Hematopoietic multipotent progenitor cell (in vitro differentiated cells): ENCODE measurements around the gene AHCY. TPM values are rescaled to one million over a fixed set of nuclear protein-coding genes. Genes with fewer than 3 reads are reported as not detected.
"Not testable (repeated sequence)": the region's sequence is repeated elsewhere in the genome, so short reads cannot be mapped to it uniquely, and the experiment has no call there.

Experiments
- DNase-seq, 3 donors: peaks; one replicate each; pipeline ENCODE4 v3.0.0-alpha.2; 2011 to 2015; ENCODE audit warnings: low read depth in 2 of 3, low spot score in 2 of 3
- total RNA-seq: library from RNA; depleted of rRNA; stranded (reverse); fragments of >200 nt; gene quantifications from one replicate; pipeline ENCODE4 v1.2.3, GENCODE V29; 2012

Gene AHCY
- 235 TPM for total RNA-seq

DNA sequence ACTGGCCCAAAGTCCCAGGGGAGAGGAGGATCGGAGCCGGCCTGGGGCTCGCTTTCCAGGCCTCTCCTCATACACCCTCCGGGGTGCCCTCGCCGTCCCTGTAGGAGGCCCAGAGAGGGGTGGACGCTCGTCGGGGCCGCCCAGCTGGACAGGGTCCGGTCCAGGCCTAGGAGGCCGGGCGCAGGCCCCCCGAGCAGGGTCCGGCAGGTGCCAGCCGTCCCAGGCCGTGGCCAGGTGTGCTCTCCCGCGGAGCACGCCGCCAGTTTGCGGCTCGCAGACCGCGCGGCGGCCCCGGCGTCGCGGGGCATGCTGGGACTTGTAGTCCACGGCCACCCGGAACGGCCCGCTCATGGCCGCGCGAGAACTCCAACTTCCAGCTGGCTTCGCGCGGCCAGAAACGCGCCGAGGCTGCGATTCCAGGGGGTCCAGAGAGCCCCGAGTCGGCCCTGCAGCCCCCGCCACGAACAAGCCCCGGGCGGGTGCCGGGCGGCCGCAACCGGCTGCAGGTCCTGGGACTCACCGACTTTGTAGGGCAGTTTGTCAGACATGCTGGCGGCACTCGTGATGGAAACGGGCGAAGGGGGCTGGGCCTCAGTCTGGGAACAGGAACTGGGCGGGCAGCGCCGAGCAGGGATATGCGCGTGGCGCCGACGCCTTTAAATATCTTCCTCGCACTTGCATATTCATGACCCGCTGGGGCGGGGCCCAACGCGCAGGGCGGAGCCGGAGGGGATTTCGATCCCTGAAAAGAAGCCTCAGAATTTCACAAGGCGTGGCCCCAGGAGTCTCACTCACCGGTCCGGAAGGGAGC, at the start of gene AHCY:
Gene AHCY, minus strand, starts transcription at position 633 of the 811 bp plus-strand sequence. Its CDS starts 85 bp downstream, at position 548.
- peak; percentile 88 to 95 (median 95) for DNase-seq

DNA sequence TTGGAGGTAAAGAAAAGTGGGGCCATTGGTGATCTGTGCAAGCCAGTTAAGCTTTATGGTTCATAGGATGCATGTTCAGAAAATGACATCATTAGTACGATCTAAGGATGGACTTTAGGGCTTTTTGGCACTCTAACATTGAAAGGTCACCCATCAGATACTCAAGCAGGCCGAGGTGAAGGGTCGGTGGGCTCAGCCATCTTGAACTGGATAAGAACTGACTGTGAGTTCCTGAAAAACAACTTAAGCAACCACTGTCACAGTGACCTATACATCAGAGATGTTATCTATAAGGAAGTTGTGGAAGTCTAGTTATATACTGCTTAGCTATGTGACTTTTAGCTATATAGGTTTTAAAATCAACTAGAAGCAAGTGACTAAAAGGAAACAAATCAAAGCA, 46.9 kb upstream of the AHCY start:
- DNase-seq: peak in 1 of 3 donors; percentile 50

DNA sequence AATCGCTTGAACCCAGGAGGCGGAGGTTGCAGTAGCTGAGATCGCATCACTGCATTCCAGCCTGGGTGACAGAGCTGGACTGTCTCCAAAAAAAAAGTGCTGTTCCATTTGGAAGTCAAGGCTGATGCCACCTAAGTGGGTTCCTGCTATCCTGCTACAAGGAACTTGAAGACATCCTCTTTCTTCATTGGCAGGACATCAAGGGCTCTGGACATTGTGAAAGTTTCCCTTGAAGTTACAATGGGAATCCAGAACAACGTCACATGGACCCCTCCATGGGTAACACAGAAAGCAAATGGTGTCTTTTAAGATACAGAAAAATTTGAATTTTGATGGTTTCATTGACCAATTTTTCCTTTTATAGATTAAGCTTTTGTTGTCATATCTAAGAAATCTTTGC, 44.4 kb upstream of the AHCY start:
- no peak for DNase-seq

DNA sequence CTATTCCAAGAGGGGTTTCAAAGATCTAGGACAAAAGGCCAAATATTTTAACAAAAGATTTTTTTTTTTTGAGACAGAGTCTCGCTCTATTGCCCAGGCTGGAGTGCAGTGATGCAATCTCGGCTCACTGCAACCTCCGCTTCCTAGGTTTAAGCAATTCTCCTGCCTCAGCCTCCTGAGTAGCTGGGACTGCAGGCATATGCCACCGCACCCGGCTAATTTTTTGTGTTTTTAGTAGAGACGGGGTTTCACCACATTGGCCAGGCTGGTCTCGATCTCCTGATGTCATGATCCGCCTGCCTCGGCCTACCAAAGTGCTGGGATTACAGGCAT, 43.3 kb upstream of the AHCY start:
- DNase-seq: not testable (repeated sequence)

DNA sequence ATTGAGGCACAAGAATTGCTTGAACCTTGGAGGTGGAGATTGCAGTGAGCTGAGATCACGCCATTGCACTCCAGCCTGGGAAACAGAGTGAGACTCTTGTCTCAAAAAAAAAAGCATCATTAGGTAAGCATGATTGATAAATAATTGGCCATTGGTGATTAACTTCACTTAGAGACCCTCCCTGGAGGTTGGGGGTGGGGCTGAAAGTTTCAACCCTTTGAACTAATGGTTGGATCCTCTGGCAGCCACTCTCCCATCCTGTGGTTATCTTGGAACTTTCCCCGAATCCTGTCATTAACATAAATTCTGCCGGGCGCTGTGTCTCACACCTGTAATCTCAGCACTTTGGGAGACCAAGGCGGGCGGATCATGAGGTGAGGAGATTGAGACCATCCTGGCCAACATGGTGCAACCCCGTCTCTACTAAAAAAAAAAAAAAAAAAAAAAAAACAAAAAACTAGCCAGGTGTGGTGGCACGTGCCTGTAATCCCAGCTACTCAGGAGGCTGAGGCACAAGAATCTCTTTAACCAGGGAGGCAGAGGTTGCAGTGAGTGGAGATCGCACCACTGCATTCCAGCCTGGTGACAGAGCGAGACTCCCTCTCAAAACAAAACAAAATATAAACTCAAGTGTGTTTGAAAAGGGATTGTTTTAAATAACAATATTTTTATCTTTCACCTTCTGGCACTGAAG, 42.8 kb upstream of the AHCY start:
- not testable (repeated sequence) for DNase-seq

DNA sequence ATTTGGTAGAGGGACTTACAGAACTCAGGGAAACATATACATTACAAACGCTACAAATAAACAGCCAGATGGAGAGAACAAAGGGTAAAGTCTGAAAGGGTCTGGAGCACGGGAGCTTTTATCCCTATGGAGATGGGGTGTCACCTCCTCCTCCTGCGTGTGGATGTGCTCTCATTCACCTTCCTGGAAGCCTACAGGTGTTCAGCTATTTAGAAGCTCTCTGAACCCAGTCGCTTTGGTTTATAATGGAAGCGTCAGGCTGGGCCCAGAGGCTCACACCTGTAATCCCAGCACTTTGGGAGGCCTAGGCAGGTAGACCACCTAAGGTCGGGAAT, 42.2 kb upstream of the AHCY start:
- no peak for DNase-seq

DNA sequence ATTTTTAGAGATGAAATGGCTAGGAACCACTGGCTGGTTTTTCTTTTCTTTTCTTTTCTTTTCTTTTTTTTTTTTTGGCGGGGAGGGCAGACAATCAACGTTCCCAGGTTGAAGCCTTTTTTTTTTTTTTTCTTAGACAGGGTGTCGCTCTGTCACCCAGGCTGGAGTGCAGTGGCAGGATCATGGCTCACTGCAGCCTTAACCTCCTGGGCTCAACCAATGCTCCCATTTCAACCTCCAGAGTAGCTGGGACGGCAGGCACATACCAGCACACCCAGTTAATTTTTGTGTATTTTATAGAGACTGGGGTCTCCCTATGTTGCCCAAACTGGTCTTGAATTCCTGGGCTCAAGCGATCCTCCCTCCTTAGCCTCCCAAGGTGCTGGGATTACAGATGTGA, 41.1 kb upstream of the AHCY start:
- DNase-seq: no peak

DNA sequence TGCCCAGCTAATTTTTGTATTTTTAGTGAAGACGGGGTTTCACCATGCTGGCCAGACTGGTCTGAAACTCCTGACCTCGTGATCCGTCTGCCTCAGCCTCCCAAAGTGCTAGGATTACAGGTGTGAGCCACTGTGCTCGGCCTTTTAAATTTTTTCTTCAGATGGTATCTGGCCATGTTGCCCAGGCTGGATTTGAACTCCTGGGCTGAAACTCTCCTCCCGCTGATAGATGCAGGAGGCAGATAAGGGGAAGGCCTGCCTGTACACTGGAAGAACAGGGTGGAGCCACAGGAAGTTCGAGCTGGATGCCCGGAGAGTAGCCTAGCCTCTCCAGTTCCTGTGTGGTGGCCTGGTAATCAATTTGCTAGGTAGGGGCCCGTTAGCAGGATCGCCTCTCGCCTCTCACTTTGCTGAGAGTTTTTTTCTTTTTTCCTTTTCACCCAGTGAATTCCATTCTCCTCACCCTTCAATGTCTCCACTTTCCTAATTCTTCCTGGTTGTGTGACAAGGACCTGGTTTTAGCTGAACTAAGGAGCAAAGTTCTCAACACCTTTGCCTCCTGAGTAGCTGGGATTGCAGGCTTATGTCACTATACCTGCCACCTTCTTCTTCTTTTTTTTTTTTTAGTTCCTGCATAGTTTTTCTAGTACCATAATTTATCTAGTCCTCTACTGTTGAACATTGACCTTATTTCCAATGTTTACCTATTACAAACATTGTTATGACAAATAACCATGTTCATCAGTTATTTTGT, 40.5 kb upstream of the AHCY start:
- DNase-seq: no peak

DNA sequence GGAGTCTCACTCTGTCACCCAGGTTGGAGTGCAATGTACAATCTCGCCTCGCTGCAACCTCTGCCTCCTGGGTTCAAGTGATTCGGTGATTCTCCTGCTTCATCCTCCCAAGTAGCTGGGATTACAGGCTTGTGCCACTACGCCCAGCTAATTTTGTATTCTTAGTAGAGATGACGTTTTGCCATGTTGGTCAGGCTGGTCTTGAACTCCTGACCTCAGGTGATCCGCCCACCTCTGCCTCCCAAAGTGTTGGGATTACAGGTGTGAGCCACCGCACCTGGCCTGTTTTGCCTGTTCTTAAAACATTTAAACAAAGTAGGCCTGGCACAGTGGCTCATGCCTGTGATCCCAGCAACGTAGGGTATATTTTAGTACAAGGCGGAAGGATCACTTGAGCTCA, 38.0 kb upstream of the AHCY start:
- DNase-seq: not testable (repeated sequence)

DNA sequence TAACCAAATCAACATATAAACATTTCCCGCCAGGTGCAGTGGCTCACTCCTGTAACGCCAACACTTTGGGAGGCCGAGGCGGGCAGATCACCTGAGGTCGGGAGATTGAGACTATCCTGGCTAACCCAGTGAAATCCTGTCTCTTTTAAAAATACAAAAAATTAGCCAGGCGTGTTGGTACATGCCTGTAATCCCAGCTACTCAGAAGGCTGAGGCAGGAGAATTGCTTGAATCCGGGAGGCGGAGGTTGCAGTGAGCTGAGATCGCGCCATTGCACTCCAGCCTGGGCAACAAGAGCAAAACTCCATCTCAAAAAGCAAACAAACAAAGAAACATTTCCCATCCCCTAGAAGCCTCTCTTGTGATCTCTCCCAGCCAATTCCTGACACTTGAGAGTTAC, 37.6 kb upstream of the AHCY start:
- DNase-seq: not testable (repeated sequence)

DNA sequence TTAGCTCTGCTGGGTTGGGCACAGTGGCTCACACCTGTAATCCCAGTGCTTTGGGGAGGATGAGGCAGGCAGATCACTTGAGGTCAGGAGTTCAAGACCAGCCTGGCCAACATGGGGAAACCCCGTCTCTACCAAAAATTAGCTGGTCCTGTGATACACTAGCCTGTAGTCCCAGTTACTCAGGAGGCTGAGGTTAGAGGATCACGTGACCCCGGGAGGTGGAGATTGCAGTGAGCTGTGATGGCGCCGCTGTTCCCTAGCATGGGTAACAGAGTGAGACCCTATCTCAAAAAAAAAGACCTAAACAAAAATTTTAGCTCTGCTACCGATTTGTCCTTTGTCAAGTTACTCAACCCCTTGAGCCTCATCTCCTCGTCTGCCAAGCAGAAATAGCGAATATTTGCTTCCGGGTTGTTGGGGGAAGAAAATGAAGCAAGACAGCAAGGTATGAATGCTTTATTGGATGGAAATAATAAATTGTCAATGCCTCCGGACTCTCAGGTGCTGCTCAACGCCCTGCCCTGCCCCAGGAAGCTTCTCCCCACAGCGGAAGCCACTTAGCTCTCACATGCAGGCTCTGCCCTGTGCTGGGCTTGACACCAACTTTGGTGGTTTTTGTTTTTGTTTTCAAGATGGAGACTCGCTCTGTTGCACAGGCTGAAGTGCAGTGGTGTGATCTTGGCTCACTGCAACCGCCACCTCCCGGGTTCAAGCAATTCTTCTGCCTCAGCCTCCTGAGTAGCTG, 35.0 kb upstream of the AHCY start:
- DNase-seq: no peak

DNA sequence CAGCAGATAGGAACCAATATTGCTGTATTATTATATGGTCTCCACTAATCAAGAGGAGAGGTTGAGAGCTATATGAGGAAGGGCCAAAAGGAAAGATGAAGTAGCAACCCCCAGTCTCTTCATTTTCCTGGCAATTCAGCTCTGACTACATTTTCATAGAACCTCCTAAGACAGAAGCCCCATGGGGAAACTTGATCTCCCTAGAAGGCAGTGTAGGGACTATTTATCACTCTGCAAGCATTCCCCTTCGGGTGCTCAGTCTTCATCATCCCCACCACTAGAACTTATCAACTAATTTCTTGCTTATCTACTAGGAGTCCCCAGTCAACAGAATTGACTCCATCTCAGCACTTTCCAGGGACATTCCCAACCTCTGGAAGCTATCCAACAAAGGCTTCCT, 34.4 kb upstream of the AHCY start:
- no peak for DNase-seq

DNA sequence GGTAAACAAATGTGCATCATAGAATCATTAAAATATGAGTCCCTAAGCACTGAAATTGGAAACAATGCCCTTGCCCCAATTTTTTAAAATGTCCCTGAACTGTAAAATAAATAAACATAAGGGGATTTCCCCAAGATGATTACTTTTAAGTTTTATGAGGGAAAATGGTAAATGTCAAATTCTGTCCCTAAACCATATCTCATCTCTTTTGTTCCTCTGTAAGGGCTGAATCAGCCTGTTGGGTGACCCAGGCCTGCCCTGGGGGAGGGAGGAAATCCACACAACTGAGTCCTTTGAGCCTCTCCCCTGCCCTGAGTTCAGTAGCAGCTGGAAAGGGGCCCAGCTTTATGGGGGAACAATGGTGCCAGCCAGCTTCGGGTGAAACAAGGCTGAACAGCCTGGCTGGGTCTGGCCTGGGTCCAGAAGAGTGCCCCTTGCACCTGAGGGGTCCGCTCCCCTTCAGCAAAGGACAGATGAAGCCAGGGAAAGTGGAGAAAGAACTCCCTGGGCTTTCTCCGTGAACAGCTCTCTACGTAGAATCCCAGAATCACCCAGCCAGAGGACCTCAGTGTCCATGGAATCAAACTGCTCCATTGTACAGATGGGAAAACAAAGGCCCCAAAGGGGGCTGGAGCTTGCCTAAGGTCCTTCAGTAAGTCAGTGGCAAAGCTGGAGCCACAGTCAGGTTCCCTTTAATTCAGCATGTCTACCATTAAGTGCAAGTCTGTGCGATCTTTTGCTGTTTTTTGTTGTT, 31.7 kb upstream of the AHCY start:
- DNase-seq: no peak

DNA sequence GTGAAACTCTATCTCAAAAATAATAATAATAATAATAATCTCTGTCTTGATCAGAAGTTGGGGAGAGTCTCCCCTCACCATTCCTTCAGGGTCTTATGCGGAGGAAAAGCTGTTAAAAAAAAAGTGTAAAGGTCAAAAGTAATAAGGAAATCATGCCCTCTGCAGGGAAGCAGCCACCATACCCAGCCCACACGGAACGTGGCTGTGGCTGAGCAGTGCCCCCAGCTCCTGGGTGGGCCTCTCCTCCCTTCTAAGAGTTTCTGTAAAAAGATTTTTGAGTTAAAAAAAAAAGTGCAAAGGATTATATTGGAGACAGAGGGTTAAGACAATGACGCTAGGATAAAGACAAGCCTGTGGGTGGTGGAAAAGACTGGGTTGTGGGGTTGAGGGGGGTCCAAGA, 30.6 kb upstream of the AHCY start:
- DNase-seq: no peak

DNA sequence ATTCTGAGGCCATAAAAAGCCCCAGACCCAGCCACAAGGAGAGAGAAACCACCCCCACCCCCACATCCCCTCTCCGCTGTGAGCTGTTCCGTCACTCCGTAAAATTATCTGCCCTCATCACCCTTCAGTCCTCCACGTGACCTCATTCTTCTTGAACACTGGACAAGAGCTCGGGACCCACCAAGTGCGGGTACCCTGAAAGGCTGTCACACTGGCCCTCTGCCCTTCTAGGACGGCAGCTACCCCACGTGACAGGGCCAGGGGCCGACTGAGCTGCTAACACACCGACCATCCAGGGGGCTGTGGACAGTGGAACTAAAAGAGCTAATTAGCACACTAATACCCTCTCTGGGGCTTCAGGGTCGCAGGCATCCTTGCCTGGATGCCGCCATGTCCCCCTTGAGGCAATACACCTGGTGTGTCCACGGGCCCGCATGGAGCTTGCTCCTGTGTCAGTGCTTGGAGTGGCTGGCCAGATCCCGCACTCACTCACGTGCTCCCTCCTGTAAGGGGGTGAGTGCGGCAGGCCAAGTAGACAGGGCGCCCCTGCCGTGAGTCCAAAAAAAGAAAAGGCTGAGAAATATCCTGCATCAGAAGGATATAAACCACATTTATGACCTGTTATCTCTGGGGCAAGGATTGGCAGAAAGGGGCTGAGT, 29.2 kb upstream of the AHCY start:
- DNase-seq: no peak

DNA sequence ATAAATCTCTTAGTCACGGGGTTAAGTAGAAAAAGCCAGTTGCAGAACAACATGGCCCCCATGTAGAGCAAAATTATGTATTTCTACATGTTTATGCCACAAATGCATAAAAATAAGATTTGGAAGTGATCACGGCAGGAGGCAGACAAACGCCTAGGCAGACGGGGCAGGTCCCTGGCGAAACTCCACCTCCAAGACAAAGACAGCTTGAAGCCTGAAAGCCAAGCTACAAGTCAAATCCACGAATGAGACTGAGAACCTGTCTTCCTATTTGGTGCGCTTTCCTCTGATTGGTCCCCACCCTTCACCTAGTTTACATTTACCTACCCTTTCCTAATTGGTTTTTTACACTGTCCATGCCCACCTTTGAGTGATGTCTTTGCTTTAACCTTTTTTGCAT, 28.7 kb upstream of the AHCY start:
- no peak for DNase-seq

DNA sequence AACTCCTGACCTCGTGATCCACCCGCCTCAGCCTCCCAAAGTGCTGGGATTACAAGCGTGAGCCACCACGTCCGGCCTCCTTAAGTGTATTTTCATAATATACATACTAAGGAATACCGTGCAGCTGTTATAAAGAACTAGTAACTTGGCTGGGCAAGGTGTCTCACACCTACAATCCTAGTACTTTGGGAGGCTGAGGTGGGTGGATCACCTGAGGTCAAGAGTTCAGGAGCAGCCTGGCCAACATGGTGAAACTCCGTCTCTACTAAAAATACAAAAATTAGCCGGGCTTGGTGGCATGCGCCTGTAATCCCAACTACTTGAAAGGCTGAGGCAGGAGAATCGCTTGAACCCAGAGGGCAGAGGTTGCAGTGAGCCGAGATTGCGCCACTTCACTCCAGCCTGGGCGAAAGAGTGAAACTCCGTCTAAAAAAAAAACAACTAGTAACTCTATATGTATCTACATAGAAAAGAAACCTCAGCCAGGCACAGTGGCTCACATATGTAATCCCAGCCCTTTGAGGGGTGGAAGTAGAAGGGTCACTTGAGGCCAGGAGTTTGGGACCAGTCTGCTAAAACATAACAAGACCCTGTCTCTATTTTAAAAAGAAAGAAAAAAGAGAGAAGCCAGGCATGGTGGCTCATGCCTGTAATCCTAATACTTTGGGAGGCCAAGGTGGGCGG, 27.8 kb upstream of the AHCY start:
- not testable (repeated sequence) for DNase-seq

DNA sequence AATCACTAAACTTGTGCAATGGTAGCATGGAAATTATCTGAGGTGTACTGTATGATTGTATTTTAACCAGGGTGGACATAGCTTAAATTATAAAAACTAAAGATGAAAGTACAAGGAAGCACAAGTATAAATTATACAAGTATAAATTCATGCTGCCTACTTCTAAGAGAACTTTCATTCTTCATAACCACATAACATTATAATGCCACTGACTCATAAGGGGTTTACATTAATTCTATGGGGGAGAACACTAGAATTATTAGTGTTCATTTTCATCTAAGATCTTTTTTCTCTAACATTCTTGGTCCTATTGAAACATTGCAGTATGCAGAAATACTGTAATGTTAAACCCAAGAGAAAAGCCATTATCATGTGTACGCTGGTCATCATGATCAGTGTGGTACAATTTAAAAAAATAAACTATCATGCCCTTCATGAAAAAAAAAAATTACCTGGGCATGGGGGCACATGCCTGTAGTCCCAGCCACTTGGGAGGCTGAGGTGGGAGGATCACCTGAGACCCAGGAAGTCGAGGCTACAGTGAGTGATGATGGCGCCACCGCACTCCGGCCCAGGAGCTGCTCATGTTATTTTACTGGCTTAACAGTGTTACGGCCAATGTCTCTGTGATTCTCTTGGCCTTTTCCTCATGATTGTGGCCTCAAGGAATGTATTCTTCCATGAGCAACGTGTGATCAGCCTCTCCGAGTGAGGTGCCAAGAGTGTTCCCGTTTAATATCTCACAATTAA, 25.9 kb upstream of the AHCY start:
- no peak for DNase-seq

DNA sequence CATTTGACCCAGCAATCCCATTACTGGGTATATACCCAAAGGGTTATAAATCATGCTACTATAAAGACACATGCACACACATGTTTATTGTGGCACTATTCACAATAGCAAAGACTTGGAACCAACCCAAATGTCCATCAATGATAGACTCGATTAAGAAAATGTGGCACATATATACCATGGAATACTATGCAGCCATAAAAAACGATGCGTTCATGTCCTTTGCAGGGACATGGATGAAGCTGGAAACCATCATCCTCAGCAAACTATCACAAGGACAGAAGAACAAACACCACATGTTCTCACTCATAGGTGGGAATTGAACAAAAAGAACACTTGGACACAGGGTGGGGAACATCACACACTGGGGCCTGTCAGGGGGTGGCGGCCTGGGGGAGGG, 25.1 kb upstream of the AHCY start:
- not testable (repeated sequence) for DNase-seq
